ENCODE measurements around the gene ABCC3.

ABCC3 gene

DNA sequence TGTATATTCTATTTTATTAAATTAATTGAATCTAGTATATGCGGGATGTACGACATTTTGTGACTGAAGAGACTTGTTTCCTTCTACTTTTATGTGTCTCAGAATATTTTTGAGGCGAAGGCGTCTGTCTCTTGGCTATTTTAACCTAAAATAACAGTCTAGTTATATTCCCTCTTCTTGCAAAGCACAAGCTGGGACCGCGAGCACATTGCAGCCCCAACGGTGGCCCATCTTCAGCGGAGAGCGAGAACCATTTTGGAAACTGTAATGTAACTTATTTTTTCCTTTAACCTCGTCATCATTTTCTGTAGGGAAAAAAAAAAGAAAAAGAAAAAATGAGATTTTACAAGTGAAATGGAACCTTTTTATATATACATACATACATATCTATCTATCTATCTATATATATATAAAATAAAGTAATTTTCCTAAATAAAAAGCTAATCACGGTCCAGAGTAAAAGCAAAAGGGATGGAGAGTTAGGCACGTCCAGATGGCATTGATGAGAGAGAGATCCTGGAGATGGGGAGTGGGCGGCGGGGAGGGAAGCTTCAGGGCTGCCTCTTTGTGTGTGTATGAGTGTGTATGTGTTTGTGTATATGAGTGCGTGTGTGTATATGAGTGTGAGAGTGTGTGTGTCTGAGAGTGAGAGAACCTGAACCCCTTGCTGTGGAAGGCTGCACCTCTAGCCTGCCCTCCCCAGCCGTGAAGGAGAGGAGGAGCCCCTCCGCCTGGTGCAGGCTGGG is 7.5 kb upstream of the ABCC3 start:
- DNase-seq (ENCODE audit: low read depth in 2 of 2) = no peak

DNA sequence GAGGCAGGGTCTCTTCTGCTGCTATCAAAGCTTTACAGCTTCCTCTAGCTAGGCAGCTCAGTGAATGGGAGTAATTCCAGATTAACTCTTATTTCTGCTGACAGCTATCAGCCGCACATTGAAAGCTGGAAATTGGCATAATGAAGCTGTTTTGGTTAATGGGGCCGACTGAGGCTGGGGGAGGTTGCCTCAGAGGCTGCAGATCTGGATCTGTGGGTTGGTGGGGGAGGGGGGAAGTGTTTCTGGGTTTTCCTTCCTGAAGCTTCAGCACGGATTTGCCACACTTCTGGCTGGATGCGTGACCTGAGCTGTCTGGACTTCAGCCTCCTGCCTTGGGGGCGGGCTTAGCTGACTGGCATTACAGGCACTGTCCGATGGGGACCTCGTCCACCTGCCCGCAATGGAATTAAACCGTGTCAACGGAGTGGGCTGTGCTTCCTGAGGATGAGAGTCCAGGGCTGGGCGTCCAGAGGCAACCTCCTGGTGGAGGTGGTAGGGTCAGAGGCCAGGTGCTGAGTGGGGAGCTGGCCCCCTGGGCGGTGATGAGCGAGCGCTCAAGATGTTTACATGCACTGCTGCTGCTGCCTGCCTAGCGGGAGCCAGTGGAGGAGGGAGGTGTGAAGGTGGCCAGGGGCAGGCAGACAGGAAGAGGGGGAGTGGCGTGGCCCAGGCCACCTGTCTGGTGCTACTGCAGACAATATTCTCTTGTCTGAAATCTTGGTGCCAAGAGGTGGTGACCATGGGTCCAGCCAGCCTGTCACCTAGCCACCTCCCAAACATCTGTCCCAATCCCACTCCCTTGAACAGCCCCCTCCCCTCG is 6.7 kb upstream of the ABCC3 start:
- DNase-seq (ENCODE audit: low read depth in 2 of 2) = no peak

DNA sequence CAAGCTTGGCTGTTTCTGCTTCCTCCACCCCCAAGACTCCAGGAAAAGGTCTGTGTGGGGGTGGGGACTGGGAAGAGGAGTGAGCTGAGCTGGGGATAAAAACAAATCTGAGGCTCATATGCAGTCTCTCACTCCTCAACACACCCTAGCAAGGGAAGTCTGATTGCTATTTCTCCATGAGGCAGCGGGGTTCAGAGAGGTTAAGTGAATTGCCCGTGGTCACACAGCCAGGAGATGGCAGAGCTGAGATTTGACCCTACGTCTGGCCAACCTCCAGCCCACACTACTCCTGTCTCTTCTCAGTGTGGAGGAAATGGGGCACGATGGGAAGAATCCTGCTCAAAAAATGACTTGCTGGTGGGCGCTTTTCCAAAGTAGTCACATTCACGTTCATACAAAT is 4.8 kb upstream of the ABCC3 start:
- no peak for DNase-seq (ENCODE audit: low read depth in 2 of 2)

DNA sequence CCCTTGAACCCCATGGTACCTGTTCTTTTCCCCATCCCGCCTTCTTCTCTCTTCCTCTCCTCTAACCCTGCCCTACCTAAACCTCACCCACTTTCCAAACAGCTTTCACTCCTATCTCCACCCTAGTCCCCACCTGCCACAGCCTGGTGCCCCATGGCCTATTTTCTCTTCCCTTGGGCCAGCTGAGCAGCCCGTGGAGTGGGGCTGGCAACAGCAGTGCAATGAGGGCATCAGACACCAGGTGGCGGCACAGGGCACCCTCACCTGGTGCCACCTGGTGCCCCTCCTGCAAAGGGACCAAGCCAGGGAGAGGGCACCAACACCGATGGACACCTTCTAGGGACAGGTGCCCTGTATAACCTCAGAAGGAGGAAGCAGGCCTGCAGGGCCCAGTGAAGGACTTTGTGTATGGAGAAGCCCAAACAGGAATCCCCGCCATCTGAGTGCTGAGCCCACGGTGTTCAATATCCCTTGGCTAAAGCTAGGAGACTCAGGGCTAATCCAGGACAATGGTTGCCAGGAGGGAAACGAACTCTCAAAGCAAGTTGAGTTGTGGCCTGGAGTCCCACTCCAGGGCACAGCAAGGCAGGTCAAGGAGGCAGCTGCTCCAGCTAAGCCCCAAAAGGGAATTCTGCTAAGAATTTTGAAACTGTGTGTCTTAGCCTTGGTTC is 4.0 kb upstream of the ABCC3 start:
- peak; percentile 8 to 35 for DNase-seq (ENCODE audit: low read depth in 2 of 2)

GRCh38 chr17:50631195-50631907 is 3.3 kb upstream of the ABCC3 start:
- no peak for DNase-seq (ENCODE audit: low read depth in 2 of 2)

GRCh38 chr17:50631908-50632571 is 2.6 kb upstream of the ABCC3 start:
- DNase-seq (ENCODE audit: low read depth in 2 of 2) = no peak

DNA sequence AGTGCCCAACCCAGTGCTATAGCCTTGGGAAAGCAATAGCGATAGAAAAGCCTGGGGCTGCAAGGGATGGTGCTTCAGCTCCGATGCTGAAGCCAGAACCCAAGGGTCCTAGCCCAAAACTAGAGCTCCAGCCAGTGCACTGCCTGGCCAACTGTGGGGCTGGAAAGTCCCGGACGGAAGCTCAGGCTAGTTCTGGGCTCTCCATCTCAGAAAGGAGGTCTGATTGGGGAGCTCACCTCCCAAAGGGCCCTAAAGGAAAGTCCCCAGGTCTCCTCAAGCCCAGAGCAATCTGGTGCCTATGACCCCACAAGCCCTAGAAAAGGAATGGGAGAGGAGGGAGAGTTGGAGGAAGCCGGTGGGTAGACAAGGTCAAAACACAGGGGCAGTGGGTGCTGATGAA is 2.0 kb upstream of the ABCC3 start:
- no peak for DNase-seq (ENCODE audit: low read depth in 2 of 2)

DNA sequence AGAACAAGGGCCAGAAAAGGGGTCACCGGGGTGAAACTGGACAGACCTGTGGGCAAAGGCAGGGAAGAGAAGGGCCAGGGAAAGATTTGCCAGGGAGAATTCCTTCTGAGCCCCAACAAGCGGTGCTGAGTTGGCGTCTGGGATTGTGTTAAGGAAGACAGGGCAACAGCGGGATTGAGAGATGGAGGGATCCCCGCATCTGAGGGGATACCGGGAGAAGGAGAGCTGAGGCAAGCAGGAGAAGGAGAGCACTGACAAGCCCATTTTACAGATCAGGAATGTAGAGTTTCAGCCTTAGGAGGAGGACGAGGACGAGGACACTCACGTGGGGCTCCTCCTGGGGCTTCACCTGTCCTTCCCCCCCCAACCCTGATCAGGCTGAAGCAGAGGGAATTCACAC is 998 bp upstream of the ABCC3 start:
- no peak for DNase-seq (ENCODE audit: low read depth in 2 of 2)

DNA sequence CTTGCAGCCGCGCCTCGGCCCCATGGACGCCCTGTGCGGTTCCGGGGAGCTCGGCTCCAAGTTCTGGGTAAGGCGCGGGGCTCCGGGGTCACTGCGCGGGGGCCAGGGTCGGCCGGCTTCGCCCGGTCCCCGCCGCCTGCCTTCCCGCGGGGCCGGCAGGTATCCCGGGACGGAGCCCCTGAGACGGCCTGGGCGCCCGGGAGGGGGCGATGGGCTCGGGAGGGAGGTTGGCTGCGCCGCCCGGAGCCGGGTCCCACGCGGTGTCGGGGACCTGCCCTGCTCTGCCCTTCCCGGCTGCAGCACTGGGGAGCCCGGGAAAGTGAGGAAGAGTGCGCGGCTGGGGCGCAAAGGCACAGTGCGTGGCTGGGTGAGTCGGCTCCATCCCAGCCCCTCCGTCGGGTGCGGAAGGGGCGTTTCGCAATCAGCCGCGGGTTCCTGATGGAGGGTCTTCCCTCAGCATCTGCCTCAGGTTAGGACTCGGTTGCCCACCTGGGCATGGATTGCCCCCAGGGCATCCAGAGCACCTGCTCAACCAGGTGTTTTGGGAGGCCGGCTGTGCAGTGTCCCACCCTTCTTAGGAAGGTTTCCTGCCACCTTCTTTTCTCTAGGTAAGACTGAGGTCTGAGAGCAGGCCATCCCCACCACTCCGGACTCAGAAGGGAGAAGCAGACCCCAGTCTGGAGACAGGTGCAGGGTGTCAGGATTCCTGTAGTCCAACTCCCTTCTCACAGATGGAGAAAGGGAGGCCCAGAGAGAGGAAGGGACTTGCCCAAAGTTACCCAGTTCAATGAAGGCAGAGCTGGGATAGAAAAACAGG is 442 bp downstream of the ABCC3 start:
- DNase-seq (ENCODE audit: low read depth in 2 of 2) = no peak

DNA sequence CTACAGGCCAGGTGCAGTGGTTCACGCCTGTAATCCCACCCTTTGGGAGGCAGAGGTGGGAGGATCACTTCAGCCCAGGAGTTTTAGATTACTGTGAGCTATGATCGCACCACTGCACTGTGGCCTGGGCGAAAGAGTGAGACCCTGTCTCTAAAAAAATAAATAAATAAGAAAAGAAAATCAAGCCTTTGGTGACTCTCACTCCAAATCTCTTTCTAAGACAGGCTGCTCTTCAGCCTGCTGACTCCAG is 976 bp downstream of the ABCC3 start:
- no peak for DNase-seq (ENCODE audit: low read depth in 2 of 2)

DNA sequence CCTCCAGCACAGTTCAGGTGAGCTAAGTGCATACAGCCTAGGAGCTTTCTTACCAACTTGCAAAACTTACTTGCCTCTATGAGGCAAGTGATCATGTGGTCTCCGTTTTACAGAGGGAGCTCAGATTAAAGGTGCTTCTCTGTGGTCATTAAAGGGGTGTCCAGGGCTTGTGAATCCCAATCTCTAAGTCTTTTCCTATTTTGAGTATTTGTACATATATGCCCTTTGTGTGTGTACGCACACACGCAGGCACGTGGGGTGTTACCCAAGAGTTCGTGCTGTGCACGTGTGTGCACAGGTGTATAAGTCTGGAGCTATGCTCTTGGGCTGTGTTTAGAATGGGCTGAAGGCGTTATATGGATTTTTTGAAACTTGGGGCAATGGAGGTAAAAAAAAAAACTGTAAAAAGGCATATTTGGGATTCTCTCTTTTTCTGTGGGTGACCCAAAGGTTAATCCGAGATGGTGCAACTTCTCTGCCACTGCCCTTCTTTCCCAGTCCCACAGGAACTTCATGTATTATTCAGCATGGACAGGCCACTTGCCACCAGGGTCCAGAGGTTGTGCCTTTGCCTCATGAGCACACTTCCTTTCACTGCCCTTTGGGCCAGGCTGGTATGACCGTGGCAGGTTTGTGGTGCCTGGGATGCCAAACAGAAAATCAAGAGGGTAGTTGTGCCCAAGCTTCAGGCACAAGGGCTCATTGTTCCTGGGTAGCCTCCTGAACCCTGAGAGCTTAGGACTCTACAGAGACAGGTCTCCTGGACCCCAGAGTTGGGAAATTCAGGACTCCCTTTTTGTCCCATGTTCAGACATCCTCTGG is 1.5 kb downstream of the ABCC3 start:
- DNase-seq (ENCODE audit: low read depth in 2 of 2) = no peak

- DNase-seq (ENCODE audit: low read depth in 2 of 2) = no peak
Observed at GRCh38 chr17:50636804-50637195, 2.1 kb downstream of the ABCC3 start.

DNA sequence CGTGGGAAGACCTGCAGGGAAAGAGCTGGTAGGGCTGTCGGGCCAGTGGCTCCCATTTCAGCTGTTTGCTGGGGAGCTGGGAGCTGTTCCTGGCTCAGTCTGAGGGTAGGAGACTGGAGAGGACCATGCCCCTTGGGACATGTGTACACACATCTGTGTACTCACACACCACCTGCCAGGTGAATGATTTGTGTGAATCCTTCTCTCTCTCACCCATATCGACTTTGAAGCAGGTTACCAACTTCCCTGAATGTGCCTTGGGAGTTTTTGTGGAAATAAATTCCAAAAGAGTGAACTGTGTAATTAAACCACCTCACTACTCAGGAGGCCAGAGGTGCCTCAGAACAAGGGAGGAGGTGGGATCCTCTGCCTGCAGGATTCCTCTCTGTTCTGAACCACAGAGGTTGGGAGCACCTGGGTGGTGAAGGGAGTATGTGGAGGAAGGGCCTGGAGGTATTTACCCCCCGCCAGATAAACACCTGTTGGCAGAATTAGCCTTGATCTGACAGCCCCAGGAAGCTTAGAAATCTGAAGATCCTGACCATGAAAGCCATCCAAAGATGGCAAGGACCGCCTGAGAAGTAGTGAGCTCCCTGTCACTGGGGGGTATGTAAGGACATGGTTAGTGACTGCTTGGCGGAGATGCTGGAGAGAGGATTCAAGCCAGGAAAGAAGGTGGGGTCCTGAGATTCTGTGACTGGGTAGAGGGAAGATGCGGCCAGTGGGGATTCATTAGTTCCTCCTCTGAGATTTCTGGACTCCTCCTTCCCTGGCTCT is 3.3 kb downstream of the ABCC3 start:
- no peak for DNase-seq (ENCODE audit: low read depth in 2 of 2)

DNA sequence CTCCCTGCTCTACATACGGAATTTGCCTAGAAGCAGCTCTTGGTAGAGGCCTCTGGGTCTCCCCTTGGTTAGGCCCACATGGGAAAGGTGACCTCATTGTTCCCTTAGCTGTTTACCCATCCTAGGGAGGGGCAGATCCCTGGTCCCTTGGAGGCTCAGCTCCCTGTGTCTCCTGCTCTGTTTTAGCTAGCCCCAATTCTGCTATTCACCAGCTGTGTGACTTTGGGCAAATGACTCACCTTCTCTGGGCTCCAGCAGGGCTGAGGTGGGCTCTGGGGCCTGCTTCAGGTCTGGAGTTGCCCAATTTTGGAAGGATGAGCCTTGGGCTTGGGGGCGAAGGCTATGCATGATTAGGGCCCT is 3.9 kb downstream of the ABCC3 start:
- no peak for DNase-seq (ENCODE audit: low read depth in 2 of 2)

DNA sequence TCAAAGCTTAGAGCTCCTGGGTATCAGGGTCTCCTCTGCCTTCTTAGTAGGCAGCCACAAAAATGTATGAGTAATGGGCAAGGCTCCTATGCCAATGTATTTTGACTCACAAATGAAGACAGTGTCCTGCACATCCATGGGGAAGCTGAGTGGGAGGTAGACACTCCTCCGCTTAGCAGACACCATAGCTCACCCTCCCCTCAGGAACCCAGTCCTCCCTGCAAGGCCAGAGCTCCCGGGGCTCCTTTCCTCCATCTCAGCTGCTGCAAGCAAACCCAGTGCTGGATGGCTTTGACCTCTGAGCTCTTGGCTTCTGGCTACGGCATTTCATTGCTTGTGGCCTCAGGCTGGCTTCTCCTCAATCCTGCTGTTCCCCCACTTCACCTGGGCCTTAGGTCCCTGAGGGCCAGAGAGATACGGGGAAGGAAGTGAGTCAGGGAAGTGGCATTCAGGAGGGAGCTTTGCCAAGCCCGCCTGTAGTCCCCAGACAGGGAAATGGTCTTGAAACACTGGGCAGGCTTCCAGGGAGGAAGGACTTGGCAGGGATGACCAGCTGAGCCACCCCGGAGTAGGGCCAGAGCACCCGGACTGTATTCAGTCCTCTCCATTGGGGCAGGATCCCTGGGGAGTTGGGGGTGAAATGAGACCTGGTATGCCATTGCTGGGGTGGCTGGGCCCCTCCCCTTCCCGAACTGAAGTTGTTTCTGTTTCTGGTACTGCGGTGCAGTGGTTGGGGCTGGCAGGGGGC is 4.5 kb downstream of the ABCC3 start:
- DNase-seq (ENCODE audit: low read depth in 2 of 2) = no peak

DNA sequence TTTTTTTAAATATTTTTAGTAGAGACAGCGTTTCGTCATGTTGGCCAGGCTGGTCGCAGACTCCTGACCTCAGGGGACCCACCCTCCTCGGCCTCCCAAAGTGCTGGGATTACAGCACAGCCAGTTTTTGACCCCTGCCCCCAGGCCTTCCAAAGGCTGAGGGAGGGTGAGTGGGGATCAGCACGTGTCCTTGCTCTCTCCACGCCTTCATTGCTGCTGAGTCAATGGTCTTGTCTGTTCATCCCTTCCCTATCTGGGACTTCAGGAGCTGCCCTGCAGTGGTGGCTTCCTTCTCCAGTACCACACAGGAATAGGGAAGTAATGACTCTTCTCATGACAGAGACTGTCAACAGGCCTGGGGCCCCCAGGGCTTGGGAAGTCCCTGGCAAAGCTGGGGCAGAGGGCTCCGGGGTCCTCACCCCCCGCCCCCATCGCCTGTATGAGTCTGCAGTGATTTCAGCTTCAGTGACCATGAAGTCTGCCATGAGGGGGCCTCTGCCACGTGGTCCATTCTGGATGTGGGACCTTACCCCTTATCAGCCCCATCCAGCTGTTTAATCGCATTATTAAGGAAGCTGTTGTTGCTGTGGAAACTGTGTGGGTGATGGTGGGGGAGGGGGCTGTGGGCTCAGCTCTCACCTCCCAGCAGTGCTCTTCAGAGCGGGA is 6.1 kb downstream of the ABCC3 start:
- no peak for DNase-seq (ENCODE audit: low read depth in 2 of 2)

GRCh38 chr17:50641357-50641756 is 6.7 kb downstream of the ABCC3 start:
- no peak for DNase-seq (ENCODE audit: low read depth in 2 of 2)

DNA sequence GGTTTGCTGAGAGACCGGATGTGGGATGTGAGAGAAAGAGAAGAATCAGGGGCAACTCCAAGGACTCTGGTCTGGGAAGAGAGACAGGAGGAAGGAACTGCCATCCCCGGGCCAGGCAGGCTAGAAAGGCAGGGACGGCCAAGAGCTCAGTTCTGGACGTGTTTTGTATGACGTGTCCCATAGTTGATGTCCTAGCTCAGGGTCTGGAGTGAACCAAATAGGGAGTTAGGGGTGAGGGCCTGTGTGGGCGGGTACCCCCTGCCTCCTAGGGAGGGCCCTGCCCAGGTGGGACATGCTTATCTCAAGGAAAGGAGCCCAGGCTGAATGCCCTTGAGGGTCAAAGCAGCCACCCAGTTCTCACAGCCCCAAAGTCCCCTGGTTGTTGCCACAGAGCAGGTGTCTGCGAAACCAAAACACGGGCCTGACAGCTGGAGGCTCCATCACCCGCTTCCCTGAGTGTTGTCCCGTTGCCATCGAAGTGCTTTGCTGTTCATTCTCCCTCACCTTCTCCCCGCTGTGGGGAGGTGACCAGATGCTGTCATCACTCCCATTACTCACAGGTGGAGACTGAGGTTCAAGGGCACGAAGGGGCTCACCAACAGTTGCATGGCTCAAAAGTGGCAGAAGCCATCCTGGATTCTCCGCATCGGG is 7.5 kb downstream of the ABCC3 start:
- no peak for DNase-seq (ENCODE audit: low read depth in 2 of 2)

All from stimulated activated CD8-positive, alpha-beta memory T cell treated with anti-CD3 and anti-CD28 coated beads, Interleukin-2, amount 100 ng/mL, for 1 hour (primary cell).